Heart right ventricle (tissue), 16 donors: Measurements from ENCODE around the gene ANKRD62. TPM values are rescaled to one million over a fixed set of nuclear protein-coding genes. Genes with fewer than 3 reads are reported as not detected.

Experiments
- ATAC-seq, 8 donors: fragments of 200-7000 bp; cut with Tn5 transposase; one replicate each; pipeline ENCODE4 v1.9.1; 2020; ENCODE audit warnings: mild to moderate bottlenecking in 8 of 8, moderate library complexity in 8 of 8, moderate number of reproducible peaks in 1 of 8
- DNase-seq, 2 donors: peaks; one replicate each; pipeline ENCODE4 v3.0.0-alpha.2; 2020
- H3K27ac ChIP-seq, 10 donors: fragments of 200-600 bp; sonication (generic) in 2 of 10; one replicate each; pipeline versions ENCODE4 v1.5.0 to v1.8.0; 2020 to 2022; ENCODE audit warnings: mild to moderate bottlenecking in 3 of 10
- H3K27me3 ChIP-seq, 7 donors: fragments of 200-600 bp; one replicate each; pipeline ENCODE4 v1.8.0; 2021 to 2022; ENCODE audit warnings: mild to moderate bottlenecking in 2 of 7
- H3K36me3 ChIP-seq, 9 donors: fragments of 200-600 bp; sonication (generic) in 1 of 9; one replicate each; pipeline versions ENCODE4 v1.5.0 to v1.8.0; 2020 to 2022; ENCODE audit warnings: mild to moderate bottlenecking in 2 of 9
- H3K4me1 ChIP-seq, 9 donors: fragments of 200-600 bp; sonication (generic) in 1 of 9; one replicate each; pipeline versions ENCODE4 v1.5.0 to v1.8.0; 2020 to 2022; ENCODE audit warnings: mild to moderate bottlenecking in 4 of 9
- H3K4me3 ChIP-seq, 10 donors: fragments of 200-600 bp; sonication (generic) in 2 of 10; one replicate each; pipeline versions ENCODE4 v1.5.0 to v1.8.0; 2020 to 2022; ENCODE audit warnings: mild to moderate bottlenecking in 7 of 10, moderate library complexity in 2 of 10
- H3K9me3 ChIP-seq, 11 donors: fragments of 200-600 bp in 10 of 11; sonication (generic) in 2 of 11; one replicate each; pipeline versions ENCODE4 v1.5.0 to v1.8.0; 2013 to 2022; ENCODE audit warnings: mild to moderate bottlenecking in 2 of 11, control low read depth in 1 of 11, moderate library complexity in 1 of 11
- CTCF ChIP-seq, 9 donors: fragments of 200-600 bp; sonication (generic) in 2 of 9; IDR thresholded peaks; one replicate each; pipeline versions ENCODE4 v1.5.0 to v1.8.0; 2021 to 2022; ENCODE audit warnings: antibody characterized with exemption in 9 of 9, mild to moderate bottlenecking in 5 of 9, moderate library complexity in 1 of 9
- WGBS, 2 donors: extraction: QIAGEN DNeasy Blood & Tissue Kit; methylation state at CpG; one replicate each; pipeline ENCODE4 v1.1.7; 2013; ENCODE audit warnings: inconsistent platforms in 1 of 2; 5-methylcytosine and 5-hydroxymethylcytosine counted together
- intact Hi-C, 10 donors: fragments of 100-400 bp; cut with DNase I; formaldehyde crosslinking; loops; one replicate each; pipeline versions ENCODE4 v1.11.1 to v1.14.2; 2022
- polyA plus RNA-seq, 2 donors: library from polyadenylated mRNA; stranded (reverse); fragments of 200-250 nt; gene quantifications; one replicate each; pipeline ENCODE4 v1.2.3, GENCODE V29; 2013
- total RNA-seq, 10 donors: library from RNA; stranded (reverse); fragmentation: NEBNext Ultra II Directional in 3 of 10; extraction: Animal tissue kit (Norgen Biotek cat#: 25700) in 3 of 10; gene quantifications; one replicate each; pipeline versions ENCODE4 v1.2.1 to v1.2.4, GENCODE V29; 2021 to 2023
- donor health status: Arrhythmogenic right ventricular cardiomyopathy.
- donor health status: ischemic (EF 13 %, LVEDD 7.1; RV severe dilation, severe dysfunction).
- donor health status: healthy with polysubstance abuse.
- donor health status: DM: no; HTN: yes; CAD: no.
- donor health status: DM: no; HTN: no; CAD: no.
- donor health status: ischemic (EF 25% LVEDD 6.9; RV normal size, moderate dysfunction).
- donor health status: ischemic (EF 25% LVEDD 5.7; RV mildly dilated, moderate dysfunction).
- donor health status: healthy.
- donor health status: DM: yes; HTN: yes; CAD: no.
- donor health status: Ischemic cardiomyopathy.
- donor health status: ischemic (EF 35%, LVEDD 5.7; RV mildly dilated, moderate dysfunction).
- donor health status: nonischemic (EF 11% LVEDD 7.7; RV severe dilation, severe dysfunction).
- donor health status: DM: yes; HTN: yes; CAD: no.
- donor health status: PGD.
- donor health status: ischemic (EF 29% LVEDD 5.4; RV normal size, mild dysfunction).
- donor health status: nonischemic (EF 23%, LVEDD 6.1; RV moderate dilation, normal function).

The ANKRD62 gene
- total and polyA plus RNA-seq, 12 donors: not detected

- Histone ChIP-seq H3K4me1 (no peaks in the 10 kb centered on the region), H3K9me3 (no peaks in the 10 kb centered on the region), H3K36me3 (no peaks in the 10 kb centered on the region), H3K27me3 (no peaks in the 10 kb centered on the region), H3K27ac (no peak overlapping the region), H3K4me3 (no peak overlapping the region)
- WGBS, 2 donors: 82 to 83% methylated on average over 4 of the region's 4 CpGs
- no peak for TF ChIP-seq CTCF (IDR thresholded peaks at IDR 0.05)
- DNase-seq (no peak), ATAC-seq (no peak)
- intact Hi-C loops: no loop called here
Measured at GRCh38 chr18:12154361-12154760, 60.7 kb downstream of the ANKRD62 start.

GRCh38 chr18:12155996-12156395, 62.4 kb downstream of the ANKRD62 start:
- Histone ChIP-seq H3K9me3 (no peaks in the 10 kb centered on the region), H3K27me3 (no peaks in the 10 kb centered on the region), H3K36me3 (no peaks in the 10 kb centered on the region), H3K4me3 (no peak overlapping the region), H3K27ac (no peak overlapping the region), H3K4me1 (no peaks in the 10 kb centered on the region)
- ATAC-seq (no peak), DNase-seq (no peak)
- intact Hi-C loops: no loop called here
- 85% methylated on average over 3 of the region's 3 CpGs for WGBS, 2 donors
- TF ChIP-seq CTCF (IDR thresholded peaks at IDR 0.05): no peak

- Histone ChIP-seq H3K9me3 (peaks cover 0 to 5% (median 0%) of the 10 kb centered on the region in 11 donors), H3K27ac (no peak overlapping the region), H3K4me1 (no peaks in the 10 kb centered on the region), H3K4me3 (no peak overlapping the region), H3K27me3 (no peaks in the 10 kb centered on the region), H3K36me3 (no peaks in the 10 kb centered on the region)
- TF ChIP-seq CTCF (IDR thresholded peaks at IDR 0.05): no peak
- ATAC-seq (no peak), DNase-seq (no peak)
- 14 to 23% methylated on average over 1 of the region's 1 CpG for WGBS, 2 donors
- intact Hi-C loops: no loop called here
Measured at GRCh38 chr18:12159446-12159845, 65.8 kb downstream of the ANKRD62 start.

- Histone ChIP-seq H3K9me3 (peaks cover 0 to 27% (median 9%) of the 10 kb centered on the region in 11 donors), H3K27ac (no peak overlapping the region), H3K36me3 (no peaks in the 10 kb centered on the region), H3K27me3 (no peaks in the 10 kb centered on the region), H3K4me1 (no peaks in the 10 kb centered on the region), H3K4me3 (no peak overlapping the region)
- DNase-seq (no peak), ATAC-seq (no peak)
- intact Hi-C loops: no loop called here
- no peak for TF ChIP-seq CTCF (IDR thresholded peaks at IDR 0.05)
Measured at GRCh38 chr18:12162786-12163185, 69.1 kb downstream of the ANKRD62 start.
